WTC11 (cell line): ENCODE data around the gene NALF2. TPM values are rescaled to one million over a fixed set of nuclear protein-coding genes. Genes with fewer than 3 reads are reported as not detected.
A peak's percentile ranks its signal among the peaks of the same experiment; 100 is the strongest.

ENCODE experiments used
- ATAC-seq: fragments of 200-7000 bp; cut with Tn5 transposase; 2 replicates; pipeline ENCODE4 v1.10.0; 2021; ENCODE audit warnings: mild to moderate bottlenecking, moderate library complexity
- CTCF ChIA-PET: fragments of 300-600 bp; sonication (Branson Sonifier 250); formaldehyde crosslinking; loops from one replicate; lab custom pipeline; 2021; ENCODE audit warnings: antibody characterized with exemption; lab: Charles Lee
- POLR2A ChIA-PET: fragments of 350-600 bp; sonication (Branson Sonifier 250); formaldehyde crosslinking; loops from one replicate; lab custom pipeline; 2021; ENCODE audit warnings: antibody characterized with exemption; lab: Charles Lee
- DNase-seq: peaks from one replicate; pipeline ENCODE4 v3.0.0; 2021; ENCODE audit warnings: low spot score
- H3K27ac Mint-ChIP-seq: 2 replicates; pipeline ENCODE4 v1.8.0; 2021; ENCODE audit warnings: mixed read lengths
- H3K27me3 Mint-ChIP-seq: 2 replicates; pipeline ENCODE4 v1.8.0; 2021; ENCODE audit warnings: low read depth, mild to moderate bottlenecking, moderate library complexity, mixed read lengths
- H3K36me3 Mint-ChIP-seq: 2 replicates; pipeline ENCODE4 v1.8.0; 2021; ENCODE audit warnings: mixed read lengths
- H3K4me1 Mint-ChIP-seq: 2 replicates; pipeline ENCODE4 v1.8.0; 2022; ENCODE audit warnings: mixed read lengths
- H3K4me3 Mint-ChIP-seq: 2 replicates; pipeline ENCODE4 v1.8.0; 2021; ENCODE audit warnings: mild to moderate bottlenecking, moderate library complexity, mixed read lengths
- H3K9me3 Mint-ChIP-seq: 2 replicates; pipeline ENCODE4 v1.8.0; 2021; ENCODE audit warnings: mixed read lengths
- CBFB ChIP-seq: sonication (generic); formaldehyde crosslinking; IDR thresholded peaks from 2 replicates; pipeline ENCODE4 v1.8.1; 2022; ENCODE audit warnings: mild to moderate bottlenecking, low read depth, missing genetic modification reagents
- CREM ChIP-seq: sonication (generic); formaldehyde crosslinking; IDR thresholded peaks from 2 replicates; pipeline ENCODE4 v1.8.1; 2022; ENCODE audit warnings: mild to moderate bottlenecking, missing genetic modification reagents, moderate library complexity
- FOXP1 ChIP-seq: sonication (generic); formaldehyde crosslinking; IDR thresholded peaks from 2 replicates; pipeline ENCODE4 v1.8.0; 2022; ENCODE audit warnings: missing genetic modification reagents, mild to moderate bottlenecking, moderate library complexity, borderline replicate concordance
- GRHL2 ChIP-seq: fragments of 250-450 bp; sonication (Bioruptor Pico); IDR thresholded peaks from 2 replicates; pipeline ENCODE4 v1.8.0; 2022; ENCODE audit warnings: mild to moderate bottlenecking, moderate library complexity; ENCODE audit not compliant: insufficient replicate concordance, severe bottlenecking
- IRF2 ChIP-seq: sonication (generic); formaldehyde crosslinking; IDR thresholded peaks from 2 replicates; pipeline ENCODE4 v1.8.0; 2022; ENCODE audit warnings: low read depth, missing genetic modification reagents, borderline replicate concordance
- NFYB ChIP-seq: sonication (generic); formaldehyde crosslinking; conservative IDR thresholded peaks from 2 replicates; pipeline ENCODE4 v1.8.0; 2022; ENCODE audit warnings: low read depth, missing genetic modification reagents
- SMAD4 ChIP-seq: sonication (generic); formaldehyde crosslinking; IDR thresholded peaks from 2 replicates; pipeline ENCODE4 v1.8.0; 2022; ENCODE audit warnings: mild to moderate bottlenecking, missing genetic modification reagents
- SP1 ChIP-seq: sonication (generic); formaldehyde crosslinking; conservative IDR thresholded peaks from 2 replicates; pipeline ENCODE4 v1.8.1; 2022; ENCODE audit warnings: missing genetic modification reagents
- ZBTB21 ChIP-seq: sonication (generic); formaldehyde crosslinking; IDR thresholded peaks from 2 replicates; pipeline ENCODE4 v1.8.1; 2023; ENCODE audit warnings: mild to moderate bottlenecking, missing genetic modification reagents, borderline replicate concordance
- ZNF121 ChIP-seq: sonication (generic); formaldehyde crosslinking; IDR thresholded peaks from 2 replicates; pipeline ENCODE4 v1.8.0; 2023; ENCODE audit warnings: missing genetic modification reagents
- ZNF219 ChIP-seq: sonication (generic); formaldehyde crosslinking; IDR thresholded peaks from 2 replicates; pipeline ENCODE4 v1.8.0; 2023; ENCODE audit warnings: missing genetic modification reagents, mild to moderate bottlenecking, borderline replicate concordance
- ZNF263 ChIP-seq: sonication (generic); formaldehyde crosslinking; IDR thresholded peaks from 2 replicates; pipeline ENCODE4 v1.8.1; 2022; ENCODE audit warnings: low read depth, mild to moderate bottlenecking, moderate library complexity, missing genetic modification reagents
- ZNF396 ChIP-seq: fragments of 250-450 bp; sonication (Bioruptor Pico); IDR thresholded peaks from 2 replicates; pipeline ENCODE4 v1.8.0; 2021; ENCODE audit warnings: mild to moderate bottlenecking, moderate library complexity, borderline replicate concordance
- total RNA-seq: library from RNA; stranded (reverse); gene quantifications from 3 replicates; pipeline ENCODE4 v1.2.3, GENCODE V29; 2021
- TF ChIP-seq, protein P1 (sequence below): sonication (generic); formaldehyde crosslinking; IDR thresholded peaks from 2 replicates; pipeline ENCODE4 v1.8.0; 2023; ENCODE audit warnings: missing genetic modification reagents
- TF ChIP-seq, protein P2 (sequence below): fragments of 200-600 bp; IDR thresholded peaks from 2 replicates; pipeline ENCODE4 v1.8.0; 2022; ENCODE audit warnings: antibody characterized with exemption
- TF ChIP-seq, protein P3 (sequence below): sonication (generic); formaldehyde crosslinking; IDR thresholded peaks from 2 replicates; pipeline ENCODE4 v1.8.0; 2022; ENCODE audit warnings: missing genetic modification reagents
- TF ChIP-seq, protein P4 (sequence below): sonication (generic); formaldehyde crosslinking; IDR thresholded peaks from 2 replicates; pipeline ENCODE4 v1.8.0; 2022; ENCODE audit warnings: mild to moderate bottlenecking, missing genetic modification reagents
- TF ChIP-seq, protein P5 (sequence below): sonication (generic); formaldehyde crosslinking; conservative IDR thresholded peaks from 2 replicates; pipeline ENCODE4 v1.8.1; 2022; ENCODE audit warnings: mild to moderate bottlenecking, missing genetic modification reagents
- TF ChIP-seq, protein P6 (sequence below): sonication (generic); formaldehyde crosslinking; conservative IDR thresholded peaks from 2 replicates; pipeline ENCODE4 v1.8.1; 2023; ENCODE audit warnings: mild to moderate bottlenecking, low read depth, missing genetic modification reagents, moderate library complexity
- TF ChIP-seq, protein P7 (sequence below): sonication (generic); formaldehyde crosslinking; IDR thresholded peaks from 2 replicates; pipeline ENCODE4 v1.8.1; 2022; ENCODE audit warnings: mild to moderate bottlenecking, moderate library complexity, missing genetic modification reagents

The NALF2 gene
- total RNA-seq, 1 experiment from 2014 or later: 14.0 TPM

DNA sequence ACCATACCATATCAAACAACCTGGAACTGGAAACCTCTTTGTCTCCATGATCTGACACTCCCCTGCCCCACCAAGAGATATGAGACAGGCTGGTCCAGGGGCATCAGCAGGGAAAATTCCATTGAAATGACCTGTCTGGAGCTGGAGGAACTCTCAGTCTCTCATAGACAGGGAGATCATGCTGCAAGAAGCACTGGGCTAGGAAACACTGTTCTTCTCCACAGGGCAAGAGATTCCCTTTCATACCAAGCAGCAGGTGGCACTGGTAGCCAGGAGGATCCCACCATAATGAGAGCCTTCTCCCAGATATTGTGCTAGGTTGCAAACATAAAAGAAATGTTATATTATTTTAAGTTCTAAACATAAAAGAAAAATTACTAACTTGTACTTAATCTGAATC is 14.5 kb upstream of the NALF2 start (continued):
- TF ChIP-seq, protein P1, sequence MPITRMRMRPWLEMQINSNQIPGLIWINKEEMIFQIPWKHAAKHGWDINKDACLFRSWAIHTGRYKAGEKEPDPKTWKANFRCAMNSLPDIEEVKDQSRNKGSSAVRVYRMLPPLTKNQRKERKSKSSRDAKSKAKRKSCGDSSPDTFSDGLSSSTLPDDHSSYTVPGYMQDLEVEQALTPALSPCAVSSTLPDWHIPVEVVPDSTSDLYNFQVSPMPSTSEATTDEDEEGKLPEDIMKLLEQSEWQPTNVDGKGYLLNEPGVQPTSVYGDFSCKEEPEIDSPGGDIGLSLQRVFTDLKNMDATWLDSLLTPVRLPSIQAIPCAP (CRISPR knock-in tag): no peak
- no peak for TF ChIP-seq GRHL2 (CRISPR knock-in tag)
- TF ChIP-seq IRF2 (CRISPR knock-in tag): no peak
- no peak for TF ChIP-seq ZNF396
- no peak for TF ChIP-seq SP1 (CRISPR knock-in tag)
- no peak for TF ChIP-seq CREM
- TF ChIP-seq SMAD4 (CRISPR knock-in tag): no peak
- TF ChIP-seq ZNF219 (CRISPR knock-in tag): no peak

DNA sequence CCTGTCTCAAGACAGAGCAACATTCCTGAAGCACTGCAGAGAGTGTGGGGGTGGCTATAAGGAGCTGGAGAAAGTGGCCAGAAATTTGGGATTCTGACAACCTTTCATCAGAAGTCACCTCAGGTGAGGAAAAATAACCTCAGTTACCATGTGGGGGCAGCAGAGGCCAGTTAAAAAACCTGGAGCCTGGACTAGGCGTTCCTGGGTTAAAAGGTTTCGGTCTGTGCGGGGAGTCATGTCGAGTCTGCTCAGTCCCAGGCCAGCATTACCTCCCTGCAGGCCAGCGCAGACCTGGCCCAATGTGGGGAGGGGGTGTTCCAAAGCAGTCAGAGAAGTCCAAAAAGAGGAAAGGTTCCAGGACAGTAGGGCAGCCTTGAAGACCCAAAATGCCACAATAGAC is 10.9 kb upstream of the NALF2 start:
- H3K9me3 Mint-ChIP-seq: no peaks in the 10 kb centered on the region
- peak; percentile 64 for DNase-seq
- no peaks in the 10 kb centered on the region for H3K4me1 Mint-ChIP-seq
- no peak overlapping the region for H3K27ac Mint-ChIP-seq
- CTCF ChIA-PET: interaction anchor here (0.7 to 2.7 kb wide), 8 partner anchors 8 to 635 kb away, joined by 3 to 18 read pairs (median 4); partner anchors contain the start of gene NALF2
- POLR2A ChIA-PET: no interaction called here
- TF ChIP-seq, protein P2, sequence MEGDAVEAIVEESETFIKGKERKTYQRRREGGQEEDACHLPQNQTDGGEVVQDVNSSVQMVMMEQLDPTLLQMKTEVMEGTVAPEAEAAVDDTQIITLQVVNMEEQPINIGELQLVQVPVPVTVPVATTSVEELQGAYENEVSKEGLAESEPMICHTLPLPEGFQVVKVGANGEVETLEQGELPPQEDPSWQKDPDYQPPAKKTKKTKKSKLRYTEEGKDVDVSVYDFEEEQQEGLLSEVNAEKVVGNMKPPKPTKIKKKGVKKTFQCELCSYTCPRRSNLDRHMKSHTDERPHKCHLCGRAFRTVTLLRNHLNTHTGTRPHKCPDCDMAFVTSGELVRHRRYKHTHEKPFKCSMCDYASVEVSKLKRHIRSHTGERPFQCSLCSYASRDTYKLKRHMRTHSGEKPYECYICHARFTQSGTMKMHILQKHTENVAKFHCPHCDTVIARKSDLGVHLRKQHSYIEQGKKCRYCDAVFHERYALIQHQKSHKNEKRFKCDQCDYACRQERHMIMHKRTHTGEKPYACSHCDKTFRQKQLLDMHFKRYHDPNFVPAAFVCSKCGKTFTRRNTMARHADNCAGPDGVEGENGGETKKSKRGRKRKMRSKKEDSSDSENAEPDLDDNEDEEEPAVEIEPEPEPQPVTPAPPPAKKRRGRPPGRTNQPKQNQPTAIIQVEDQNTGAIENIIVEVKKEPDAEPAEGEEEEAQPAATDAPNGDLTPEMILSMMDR: peak; percentile 48
- TF ChIP-seq, protein P1 (CRISPR knock-in tag): no peak
- peak; percentile 86 for TF ChIP-seq ZNF121 (CRISPR knock-in tag)
- TF ChIP-seq, protein P3, sequence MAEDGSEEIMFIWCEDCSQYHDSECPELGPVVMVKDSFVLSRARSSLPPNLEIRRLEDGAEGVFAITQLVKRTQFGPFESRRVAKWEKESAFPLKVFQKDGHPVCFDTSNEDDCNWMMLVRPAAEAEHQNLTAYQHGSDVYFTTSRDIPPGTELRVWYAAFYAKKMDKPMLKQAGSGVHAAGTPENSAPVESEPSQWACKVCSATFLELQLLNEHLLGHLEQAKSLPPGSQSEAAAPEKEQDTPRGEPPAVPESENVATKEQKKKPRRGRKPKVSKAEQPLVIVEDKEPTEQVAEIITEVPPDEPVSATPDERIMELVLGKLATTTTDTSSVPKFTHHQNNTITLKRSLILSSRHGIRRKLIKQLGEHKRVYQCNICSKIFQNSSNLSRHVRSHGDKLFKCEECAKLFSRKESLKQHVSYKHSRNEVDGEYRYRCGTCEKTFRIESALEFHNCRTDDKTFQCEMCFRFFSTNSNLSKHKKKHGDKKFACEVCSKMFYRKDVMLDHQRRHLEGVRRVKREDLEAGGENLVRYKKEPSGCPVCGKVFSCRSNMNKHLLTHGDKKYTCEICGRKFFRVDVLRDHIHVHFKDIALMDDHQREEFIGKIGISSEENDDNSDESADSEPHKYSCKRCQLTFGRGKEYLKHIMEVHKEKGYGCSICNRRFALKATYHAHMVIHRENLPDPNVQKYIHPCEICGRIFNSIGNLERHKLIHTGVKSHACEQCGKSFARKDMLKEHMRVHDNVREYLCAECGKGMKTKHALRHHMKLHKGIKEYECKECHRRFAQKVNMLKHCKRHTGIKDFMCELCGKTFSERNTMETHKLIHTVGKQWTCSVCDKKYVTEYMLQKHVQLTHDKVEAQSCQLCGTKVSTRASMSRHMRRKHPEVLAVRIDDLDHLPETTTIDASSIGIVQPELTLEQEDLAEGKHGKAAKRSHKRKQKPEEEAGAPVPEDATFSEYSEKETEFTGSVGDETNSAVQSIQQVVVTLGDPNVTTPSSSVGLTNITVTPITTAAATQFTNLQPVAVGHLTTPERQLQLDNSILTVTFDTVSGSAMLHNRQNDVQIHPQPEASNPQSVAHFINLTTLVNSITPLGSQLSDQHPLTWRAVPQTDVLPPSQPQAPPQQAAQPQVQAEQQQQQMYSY (CRISPR knock-in tag): peak; percentile 74
- H3K4me3 Mint-ChIP-seq: no peak overlapping the region
- peaks cover 13% of the 10 kb centered on the region for H3K27me3 Mint-ChIP-seq
- H3K36me3 Mint-ChIP-seq: no peaks in the 10 kb centered on the region
- peak; percentile 97 for ATAC-seq

DNA sequence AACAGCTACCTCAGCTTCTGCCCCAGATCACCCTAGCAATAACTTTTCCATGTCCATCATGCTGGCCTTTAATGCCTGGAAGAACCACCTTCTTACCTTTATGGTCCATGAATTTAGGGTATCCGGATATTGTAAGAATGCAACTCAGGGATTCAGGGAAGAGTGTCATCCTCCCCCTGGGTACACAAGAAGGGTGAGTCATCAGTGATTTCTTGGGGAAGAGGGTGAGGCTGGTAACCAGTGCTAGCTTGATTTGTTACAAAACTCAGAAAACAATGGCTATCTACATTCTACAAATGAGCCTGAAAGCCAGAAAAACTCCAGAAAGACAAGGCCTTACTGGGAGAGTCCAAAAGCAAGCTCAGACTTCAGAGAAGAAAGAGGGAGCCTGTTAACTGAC is 10.4 kb upstream of the NALF2 start:
- CTCF ChIA-PET: interaction anchor here (1.1 to 2.7 kb wide), 2 partner anchors 69 to 536 kb away, joined by 10 to 18 read pairs; no protein-coding TSS in a partner anchor
- H3K36me3 Mint-ChIP-seq: no peaks in the 10 kb centered on the region
- no peak overlapping the region for H3K27ac Mint-ChIP-seq
- H3K9me3 Mint-ChIP-seq: no peaks in the 10 kb centered on the region
- no peaks in the 10 kb centered on the region for H3K4me1 Mint-ChIP-seq
- ATAC-seq: no peak
- no peak overlapping the region for H3K4me3 Mint-ChIP-seq
- H3K27me3 Mint-ChIP-seq: peaks cover 11% of the 10 kb centered on the region
- POLR2A ChIA-PET: no interaction called here
- DNase-seq: no peak
- no peak for TF ChIP-seq CBFB
- no peak for TF ChIP-seq FOXP1 (CRISPR knock-in tag)
- TF ChIP-seq, protein P4, sequence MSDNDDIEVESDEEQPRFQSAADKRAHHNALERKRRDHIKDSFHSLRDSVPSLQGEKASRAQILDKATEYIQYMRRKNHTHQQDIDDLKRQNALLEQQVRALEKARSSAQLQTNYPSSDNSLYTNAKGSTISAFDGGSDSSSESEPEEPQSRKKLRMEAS (CRISPR knock-in tag): no peak
- no peak for TF ChIP-seq ZNF219 (CRISPR knock-in tag)
- TF ChIP-seq, protein P5, sequence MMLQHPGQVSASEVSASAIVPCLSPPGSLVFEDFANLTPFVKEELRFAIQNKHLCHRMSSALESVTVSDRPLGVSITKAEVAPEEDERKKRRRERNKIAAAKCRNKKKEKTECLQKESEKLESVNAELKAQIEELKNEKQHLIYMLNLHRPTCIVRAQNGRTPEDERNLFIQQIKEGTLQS: no peak
- no peak for TF ChIP-seq NFYB
- TF ChIP-seq, protein P6, sequence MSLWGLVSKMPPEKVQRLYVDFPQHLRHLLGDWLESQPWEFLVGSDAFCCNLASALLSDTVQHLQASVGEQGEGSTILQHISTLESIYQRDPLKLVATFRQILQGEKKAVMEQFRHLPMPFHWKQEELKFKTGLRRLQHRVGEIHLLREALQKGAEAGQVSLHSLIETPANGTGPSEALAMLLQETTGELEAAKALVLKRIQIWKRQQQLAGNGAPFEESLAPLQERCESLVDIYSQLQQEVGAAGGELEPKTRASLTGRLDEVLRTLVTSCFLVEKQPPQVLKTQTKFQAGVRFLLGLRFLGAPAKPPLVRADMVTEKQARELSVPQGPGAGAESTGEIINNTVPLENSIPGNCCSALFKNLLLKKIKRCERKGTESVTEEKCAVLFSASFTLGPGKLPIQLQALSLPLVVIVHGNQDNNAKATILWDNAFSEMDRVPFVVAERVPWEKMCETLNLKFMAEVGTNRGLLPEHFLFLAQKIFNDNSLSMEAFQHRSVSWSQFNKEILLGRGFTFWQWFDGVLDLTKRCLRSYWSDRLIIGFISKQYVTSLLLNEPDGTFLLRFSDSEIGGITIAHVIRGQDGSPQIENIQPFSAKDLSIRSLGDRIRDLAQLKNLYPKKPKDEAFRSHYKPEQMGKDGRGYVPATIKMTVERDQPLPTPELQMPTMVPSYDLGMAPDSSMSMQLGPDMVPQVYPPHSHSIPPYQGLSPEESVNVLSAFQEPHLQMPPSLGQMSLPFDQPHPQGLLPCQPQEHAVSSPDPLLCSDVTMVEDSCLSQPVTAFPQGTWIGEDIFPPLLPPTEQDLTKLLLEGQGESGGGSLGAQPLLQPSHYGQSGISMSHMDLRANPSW (CRISPR knock-in tag): no peak
- no peak for TF ChIP-seq ZNF263
- TF ChIP-seq, protein P7, sequence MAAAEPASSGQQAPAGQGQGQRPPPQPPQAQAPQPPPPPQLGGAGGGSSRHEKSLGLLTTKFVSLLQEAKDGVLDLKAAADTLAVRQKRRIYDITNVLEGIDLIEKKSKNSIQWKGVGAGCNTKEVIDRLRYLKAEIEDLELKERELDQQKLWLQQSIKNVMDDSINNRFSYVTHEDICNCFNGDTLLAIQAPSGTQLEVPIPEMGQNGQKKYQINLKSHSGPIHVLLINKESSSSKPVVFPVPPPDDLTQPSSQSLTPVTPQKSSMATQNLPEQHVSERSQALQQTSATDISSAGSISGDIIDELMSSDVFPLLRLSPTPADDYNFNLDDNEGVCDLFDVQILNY: no peak
- no peak for TF ChIP-seq ZBTB21 (CRISPR knock-in tag)
